ENCODE measurements around the gene NME1.
A peak's percentile ranks its signal among the peaks of the same experiment; 100 is the strongest.
"Not testable (repeated sequence)": the region's sequence is repeated elsewhere in the genome, so short reads cannot be mapped to it uniquely, and the experiment has no call there.

Gene NME1

GRCh38 chr17:51147650-51148049 is 5.7 kb upstream of the NME1 start:
- no peak for DNase-seq

GRCh38 chr17:51149163-51149562 is 4.2 kb upstream of the NME1 start:
- no peak for DNase-seq

GRCh38 chr17:51150932-51151331 is 2.4 kb upstream of the NME1 start:
- no peak for DNase-seq

- DNase-seq: no peak
Observed at GRCh38 chr17:51152766-51153209, 571 bp upstream of the NME1 start.

GRCh38 chr17:51154176-51154575 is 817 bp downstream of the NME1 start:
- DNase-seq: no peak

- DNase-seq: no peak
Observed at GRCh38 chr17:51155416-51155815, 2.1 kb downstream of the NME1 start.

- no peak for DNase-seq
Observed at GRCh38 chr17:51159604-51160003, 6.2 kb downstream of the NME1 start.

- DNase-seq: no peak
Observed at GRCh38 chr17:51161541-51161940, 8.2 kb downstream of the NME1 start.

- DNase-seq: no peak
Observed at GRCh38 chr17:51164911-51165679, 11.7 kb downstream of the NME1 start.

GRCh38 chr17:51165680-51166197 is 12.4 kb downstream of the NME1 start:
- DNase-seq: peak; percentile 85

- DNase-seq: peak; percentile 85
Observed at GRCh38 chr17:51166198-51166986, 13.0 kb downstream of the NME1 start, which contains the start of gene NME2. NME2 (plus strand) TSS chr17:51166411; CDS start chr17:51166831, 420 bp downstream.

- DNase-seq: no peak
Observed at GRCh38 chr17:51166987-51167931, 13.9 kb downstream of the NME1 start.

GRCh38 chr17:51169340-51169739 is 16.0 kb downstream of the NME1 start:
- no peak for DNase-seq

- no peak for DNase-seq
Observed at GRCh38 chr17:51170736-51171135, 17.4 kb downstream of the NME1 start.

- not testable (repeated sequence) for DNase-seq
Observed at GRCh38 chr17:51172030-51172429, 18.7 kb downstream of the NME1 start.

- DNase-seq: no peak
Observed at GRCh38 chr17:51180486-51180885, 27.1 kb downstream of the NME1 start.

- no peak for DNase-seq
Observed at GRCh38 chr17:51184124-51184523, 30.8 kb downstream of the NME1 start.

GRCh38 chr17:51185763-51186332 is 32.5 kb downstream of the NME1 start:
- no peak for DNase-seq

GRCh38 chr17:51188271-51188833 is 35.0 kb downstream of the NME1 start:
- DNase-seq: no peak

- DNase-seq: no peak
Observed at GRCh38 chr17:51189162-51189561, 35.8 kb downstream of the NME1 start.

GRCh38 chr17:51189628-51190027 is 36.3 kb downstream of the NME1 start:
- DNase-seq: no peak

GRCh38 chr17:51191895-51192294 is 38.5 kb downstream of the NME1 start:
- no peak for DNase-seq
